ENCODE measurements around the gene MS4A4E.
"Not testable (repeated sequence)": the region's sequence is repeated elsewhere in the genome, so short reads cannot be mapped to it uniquely, and the experiment has no call there.

Gene MS4A4E

DNA sequence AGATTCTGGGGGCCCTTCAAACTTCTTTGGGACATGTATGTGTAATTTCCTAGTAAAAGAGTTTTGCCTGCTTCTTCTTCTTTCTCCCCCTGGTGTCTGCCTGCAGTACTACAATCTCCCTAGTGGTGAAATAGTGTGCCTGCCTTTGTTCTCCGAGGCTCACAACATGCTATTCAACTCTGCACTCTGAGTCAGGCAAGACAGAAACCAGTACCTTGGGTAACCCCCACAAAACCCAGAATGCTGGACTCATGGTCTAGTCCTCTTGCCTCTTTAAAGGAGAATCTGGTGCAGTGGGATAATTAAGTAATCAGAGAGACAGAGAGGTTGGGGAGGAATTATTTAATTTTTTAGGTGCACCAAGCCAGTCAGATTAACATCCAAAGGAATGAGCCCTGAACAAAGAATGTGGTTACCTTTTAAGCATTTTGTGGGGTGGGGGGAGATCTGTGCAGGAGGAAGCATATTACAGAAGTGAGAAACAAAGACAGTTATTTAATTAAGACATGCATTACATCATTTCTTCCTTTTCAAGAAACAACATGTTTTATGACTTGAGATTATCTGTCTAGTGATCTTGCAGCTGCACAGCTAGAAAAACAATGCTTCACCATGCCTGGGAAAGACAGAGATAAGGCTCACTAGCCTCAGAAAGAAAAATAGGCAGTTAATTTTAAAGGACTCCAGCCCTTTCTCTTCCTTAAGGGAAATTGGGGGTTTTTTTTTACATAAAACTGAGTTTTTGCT lies 49.1 kb downstream of the MS4A4E start:
- POLR2A ChIA-PET = no interaction called here
- CTCF ChIA-PET = interaction anchor here (0.6 to 2.4 kb wide), 8 partner anchors 9 to 1241 kb away, joined by 3 to 16 read pairs (median 3); partner anchors contain the start of gene MS4A6A
- H3K36me3 ChIP-seq (ENCODE audit: control insufficient read depth in 2 of 2, insufficient read depth in 1 of 2, low read length in 2 of 2) = no peaks in the 10 kb centered on the region
- no peaks in the 10 kb centered on the region for H3K9me3 ChIP-seq (ENCODE audit: control insufficient read depth, insufficient read depth, low read depth, low read length)
- TF ChIP-seq ZNF654 (tag by site-specific recombination; IDR thresholded peaks at IDR 0.05; ENCODE audit: low read depth) (peak; percentile 14; the same call in 1 of the 2 replicates), ZNF558 (tag by site-specific recombination; IDR thresholded peaks at IDR 0.05) (no peak), ZNF704 (tag by site-specific recombination; IDR thresholded peaks at IDR 0.05) (no peak), TRIM28 (IDR thresholded peaks at IDR 0.05; ENCODE audit: borderline replicate concordance, low read length) (peak; percentile 39; the same call in 1 of the 2 replicates)
- no peaks in the 10 kb centered on the region for H3K4me1 ChIP-seq (ENCODE audit: control insufficient read depth, insufficient read depth, low read length)
- peak overlapping the region; percentile 56; the same call in 1 of the 2 replicates for H3K27ac ChIP-seq (ENCODE audit: extremely low read depth, low read depth, low read length)
- no peak overlapping the region for H3K4me3 ChIP-seq (ENCODE audit: low read depth, low read length)

DNA sequence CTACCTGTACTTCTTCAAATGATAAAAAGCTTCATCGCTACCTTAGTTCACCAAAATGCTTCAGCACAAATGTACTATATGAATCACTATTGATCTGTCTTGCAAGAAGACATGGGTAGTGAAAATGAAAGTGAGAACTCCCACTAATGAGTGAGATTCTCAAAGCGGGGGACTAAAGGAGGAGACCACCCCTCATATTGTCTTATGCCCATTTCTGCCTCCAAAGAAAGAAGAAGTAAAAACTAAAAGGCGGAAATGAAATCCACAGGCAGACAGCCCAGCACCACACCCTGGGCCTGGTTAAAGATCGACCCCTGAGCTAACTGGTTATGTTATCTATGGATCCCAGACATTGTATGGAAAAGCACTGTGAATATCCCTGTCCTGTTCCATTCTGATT lies 50.4 kb downstream of the MS4A4E start:
- H3K9me3 ChIP-seq (ENCODE audit: control insufficient read depth, insufficient read depth, low read depth, low read length); H3K27ac ChIP-seq (ENCODE audit: extremely low read depth, low read depth, low read length); H3K4me1 ChIP-seq (ENCODE audit: control insufficient read depth, insufficient read depth, low read length); H3K4me3 ChIP-seq (ENCODE audit: low read depth, low read length); POLR2A ChIA-PET; H3K36me3 ChIP-seq (ENCODE audit: control insufficient read depth in 2 of 2, insufficient read depth in 1 of 2, low read length in 2 of 2): not testable (repeated sequence)
- CTCF ChIA-PET = interaction anchor here (0.6 to 2.4 kb wide), 7 partner anchors 8 to 63 kb away, joined by 3 to 16 read pairs (median 4); partner anchors contain the start of gene MS4A6A

- H3K36me3 ChIP-seq (ENCODE audit: control insufficient read depth in 2 of 2, insufficient read depth in 1 of 2, low read length in 2 of 2); H3K27ac ChIP-seq (ENCODE audit: extremely low read depth, low read depth, low read length); H3K4me1 ChIP-seq (ENCODE audit: control insufficient read depth, insufficient read depth, low read length); POLR2A ChIA-PET; H3K4me3 ChIP-seq (ENCODE audit: low read depth, low read length); H3K9me3 ChIP-seq (ENCODE audit: control insufficient read depth, insufficient read depth, low read depth, low read length): not testable (repeated sequence)
- CTCF ChIA-PET = interaction anchor here (0.6 kb wide), 1 partner anchor 81 kb away, joined by 3 read pairs; no protein-coding TSS in a partner anchor
Observed at GRCh38 chr11:60188481-60188880, 54.5 kb downstream of the MS4A4E start.

DNA sequence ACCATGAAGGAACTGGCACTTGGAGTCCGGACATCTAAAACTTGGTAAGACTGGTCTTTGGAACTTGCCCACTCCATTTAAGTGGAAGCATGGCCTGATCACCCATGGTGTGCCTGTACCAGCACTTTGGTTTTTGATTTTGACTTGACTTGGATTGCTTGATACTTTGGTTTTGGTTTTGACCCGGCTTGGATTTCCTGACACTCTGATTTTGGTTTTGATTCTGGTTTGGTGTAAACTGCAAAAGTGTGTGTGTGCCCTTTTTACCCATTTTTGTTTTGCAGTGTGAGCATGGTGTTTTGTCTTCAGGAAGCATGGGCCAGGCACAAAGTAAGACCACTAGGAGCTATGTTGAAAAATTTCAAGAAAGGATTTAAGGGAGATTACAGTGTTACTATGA lies 56.8 kb downstream of the MS4A4E start:
- H3K4me3 ChIP-seq (ENCODE audit: low read depth, low read length); H3K36me3 ChIP-seq (ENCODE audit: control insufficient read depth in 2 of 2, insufficient read depth in 1 of 2, low read length in 2 of 2); CTCF ChIA-PET; H3K4me1 ChIP-seq (ENCODE audit: control insufficient read depth, insufficient read depth, low read length); POLR2A ChIA-PET; H3K27ac ChIP-seq (ENCODE audit: extremely low read depth, low read depth, low read length); H3K9me3 ChIP-seq (ENCODE audit: control insufficient read depth, insufficient read depth, low read depth, low read length): not testable (repeated sequence)

DNA sequence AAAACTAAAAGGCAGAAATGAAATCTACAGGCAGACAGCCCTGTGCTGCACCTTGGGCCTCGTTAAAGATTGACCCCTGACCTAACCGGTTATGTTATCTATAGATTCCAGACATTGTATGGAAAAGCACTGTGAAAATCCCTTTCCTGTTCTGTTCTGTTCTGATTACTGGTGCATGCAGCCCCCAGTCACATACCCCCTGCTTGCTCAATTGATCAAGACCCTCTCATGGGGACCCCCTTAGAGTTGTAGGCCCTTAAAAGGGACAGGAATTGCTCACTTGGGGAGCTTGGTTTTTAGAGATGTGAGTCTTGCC lies 57.5 kb downstream of the MS4A4E start:
- H3K4me1 ChIP-seq (ENCODE audit: control insufficient read depth, insufficient read depth, low read length); POLR2A ChIA-PET; H3K9me3 ChIP-seq (ENCODE audit: control insufficient read depth, insufficient read depth, low read depth, low read length); H3K27ac ChIP-seq (ENCODE audit: extremely low read depth, low read depth, low read length); H3K36me3 ChIP-seq (ENCODE audit: control insufficient read depth in 2 of 2, insufficient read depth in 1 of 2, low read length in 2 of 2); H3K4me3 ChIP-seq (ENCODE audit: low read depth, low read length): not testable (repeated sequence)
- CTCF ChIA-PET = interaction anchor here (0.7 kb wide), 1 partner anchor 8 kb away, joined by 5 read pairs; no protein-coding TSS in a partner anchor

GRCh38 chr11:60184824-60185511 lies 58.0 kb downstream of the MS4A4E start:
- no peaks in the 10 kb centered on the region for H3K9me3 ChIP-seq (ENCODE audit: control insufficient read depth, insufficient read depth, low read depth, low read length)
- no peak overlapping the region for H3K4me3 ChIP-seq (ENCODE audit: low read depth, low read length)
- TF ChIP-seq ZNF677 (tag by site-specific recombination; IDR thresholded peaks at IDR 0.05) (no peak), ZNF548 (tag by site-specific recombination; IDR thresholded peaks at IDR 0.05) (no peak), TCF7L2 (IDR thresholded peaks at IDR 0.05; ENCODE audit: borderline replicate concordance, low read depth, low read length) (no peak), PBX3 (CRISPR knock-in tag; IDR thresholded peaks at IDR 0.05) (no peak), ZNF184 (tag by site-specific recombination; IDR thresholded peaks at IDR 0.05) (no peak), GLI4 (tag by site-specific recombination; IDR thresholded peaks at IDR 0.05) (no peak)
- H3K36me3 ChIP-seq (ENCODE audit: control insufficient read depth in 2 of 2, insufficient read depth in 1 of 2, low read length in 2 of 2) = no peaks in the 10 kb centered on the region
- H3K27ac ChIP-seq (ENCODE audit: extremely low read depth, low read depth, low read length) = no peak overlapping the region
- CTCF ChIA-PET = interaction anchor here (0.7 kb wide), 1 partner anchor 8 kb away, joined by 5 read pairs; no protein-coding TSS in a partner anchor
- POLR2A ChIA-PET = no interaction called here
- no peaks in the 10 kb centered on the region for H3K4me1 ChIP-seq (ENCODE audit: control insufficient read depth, insufficient read depth, low read length)

All from HEK293 (cell line).